ENCODE data around the gene PTPN6.

The PTPN6 gene

GRCh38 chr12:6919588-6919987 lies 31.6 kb upstream of the PTPN6 start:
- H3K9me3 ChIP-seq (replicated peaks in 1 of 11): no peaks in the 10 kb centered on the region
- peaks cover 0 to 16% (median 3%) of the 10 kb centered on the region in 11 experiments; a peak in 8 of 22 replicates for H4K20me1 ChIP-seq
- H3K36me3 ChIP-seq: peaks cover 0 to 32% (median 0%) of the 10 kb centered on the region in 11 experiments; a peak in 4 of 22 replicates
- H3K27me3 ChIP-seq: peaks cover 14 to 37% (median 27%) of the 10 kb centered on the region in 11 experiments
- no peak for TF ChIP-seq Cebpa-rat (IDR thresholded peaks at IDR 0.05)
- peak overlapping the region in 6 of 11 experiments; percentile 17 to 40 (median 23); a peak in 5 of 22 replicates for H3K4me2 ChIP-seq
- no peak overlapping the region; a peak in 1 of 22 replicates for H3K9ac ChIP-seq
- H3K27ac ChIP-seq: no peak overlapping the region
- no peak overlapping the region for H3K4me3 ChIP-seq
- H3K4me1 ChIP-seq: peaks cover 42 to 69% (median 53%) of the 10 kb centered on the region in 10 experiments

- 0 out of 22 replicates have a peak overlapping the region, but pooled peaks of 1 of the 11 experiments have one; percentile 39 for H3K9ac ChIP-seq
- TF ChIP-seq Cebpa-rat (IDR thresholded peaks at IDR 0.05): no peak
- H3K27me3 ChIP-seq: peaks cover 0 to 17% (median 8%) of the 10 kb centered on the region in 11 experiments; a peak in 14 of 22 replicates
- H3K4me1 ChIP-seq: peaks cover 53 to 73% (median 63%) of the 10 kb centered on the region in 10 experiments
- peak overlapping the region; percentile 88 to 97 (median 93) for H3K4me2 ChIP-seq
- H3K9me3 ChIP-seq (replicated peaks in 1 of 11): no peaks in the 10 kb centered on the region
- H4K20me1 ChIP-seq: peaks cover 0 to 7% (median 0%) of the 10 kb centered on the region in 11 experiments; a peak in 3 of 22 replicates
- no peak overlapping the region for H3K4me3 ChIP-seq
- peak overlapping the region in 3 of 11 experiments; percentile 52 to 61 (median 57); a peak in 4 of 22 replicates for H3K27ac ChIP-seq
- H3K36me3 ChIP-seq: peaks cover 0 to 28% (median 0%) of the 10 kb centered on the region in 11 experiments; a peak in 4 of 22 replicates
Observed at GRCh38 chr12:6921539-6921938, 29.6 kb upstream of the PTPN6 start.

- Histone ChIP-seq H3K4me3 (peak overlapping the region in 6 of 10 experiments; percentile 6 to 50 (median 11); a peak in 7 of 20 replicates), H3K4me1 (peaks cover 60 to 77% (median 71%) of the 10 kb centered on the region in 10 experiments), H3K4me2 (peak overlapping the region; percentile 88 to 97 (median 93)), H4K20me1 (no peaks in the 10 kb centered on the region), H3K27me3 (peaks cover 0 to 10% (median under 1%) of the 10 kb centered on the region in 11 experiments; a peak in 6 of 22 replicates), H3K36me3 (peaks cover 0 to 22% (median 0%) of the 10 kb centered on the region in 11 experiments; a peak in 3 of 22 replicates), H3K27ac (peak overlapping the region in 10 of 11 experiments; percentile 8 to 72 (median 58); a peak in 19 of 22 replicates), H3K9ac (peak overlapping the region; percentile 2 to 61 (median 45); a peak in 18 of 22 replicates), H3K9me3 (replicated peaks in 1 of 11) (no peaks in the 10 kb centered on the region)
- no peak for TF ChIP-seq Cebpa-rat (IDR thresholded peaks at IDR 0.05)
Observed at GRCh38 chr12:6921996-6922946, 28.9 kb upstream of the PTPN6 start.

- Histone ChIP-seq H3K27me3 (peaks cover 0 to 4% (median 0%) of the 10 kb centered on the region in 11 experiments; a peak in 1 of 22 replicates), H3K27ac (peak overlapping the region in 9 of 11 experiments; percentile 16 to 72 (median 59); a peak in 18 of 22 replicates), H3K4me2 (peak overlapping the region; percentile 88 to 97 (median 93)), H3K4me3 (peak overlapping the region in 6 of 10 experiments; percentile 6 to 50 (median 11); a peak in 5 of 20 replicates), H3K36me3 (peaks cover 0 to 17% (median 0%) of the 10 kb centered on the region in 11 experiments; a peak in 2 of 22 replicates), H3K9ac (peak overlapping the region; percentile 2 to 61 (median 45); a peak in 16 of 22 replicates), H3K9me3 (replicated peaks in 1 of 11) (no peaks in the 10 kb centered on the region), H3K4me1 (peaks cover 61 to 77% (median 71%) of the 10 kb centered on the region in 10 experiments), H4K20me1 (no peaks in the 10 kb centered on the region)
- no peak for TF ChIP-seq Cebpa-rat (IDR thresholded peaks at IDR 0.05)
Observed at GRCh38 chr12:6923003-6923732, 28.0 kb upstream of the PTPN6 start.

- Histone ChIP-seq H3K27ac (peak overlapping the region in 1 of 11 experiments; percentile 57; a peak in 1 of 22 replicates), H3K27me3 (peaks cover 0 to 4% (median 0%) of the 10 kb centered on the region in 11 experiments; a peak in 1 of 22 replicates), H3K9ac (peak overlapping the region in 2 of 11 experiments; percentile 29 to 36; a peak in 2 of 22 replicates), H3K4me2 (peak overlapping the region; percentile 88 to 97 (median 93)), H4K20me1 (peaks cover 0 to 4% (median 1%) of the 10 kb centered on the region in 11 experiments; a peak in 4 of 22 replicates), H3K9me3 (replicated peaks in 1 of 11) (no peaks in the 10 kb centered on the region), H3K4me3 (no peak overlapping the region), H3K4me1 (peaks cover 64 to 78% (median 74%) of the 10 kb centered on the region in 10 experiments), H3K36me3 (peaks cover 0 to 14% (median 0%) of the 10 kb centered on the region in 11 experiments; a peak in 2 of 22 replicates)
- TF ChIP-seq Cebpa-rat (IDR thresholded peaks at IDR 0.05): no peak
Observed at GRCh38 chr12:6923851-6924250, 27.3 kb upstream of the PTPN6 start.

GRCh38 chr12:6925239-6925539 lies 26.0 kb upstream of the PTPN6 start:
- peaks cover 5 to 17% (median 13%) of the 10 kb centered on the region in 11 experiments; a peak in 15 of 22 replicates for H4K20me1 ChIP-seq
- peak overlapping the region in 10 of 11 experiments; percentile 5 to 93 (median 64); a peak in 16 of 22 replicates for H3K9ac ChIP-seq
- no peaks in the 10 kb centered on the region for H3K9me3 ChIP-seq (replicated peaks in 1 of 11)
- no peak for TF ChIP-seq Cebpa-rat (IDR thresholded peaks at IDR 0.05)
- H3K27ac ChIP-seq: peak overlapping the region in 8 of 11 experiments; percentile 18 to 95 (median 58); a peak in 11 of 22 replicates
- H3K27me3 ChIP-seq: no peaks in the 10 kb centered on the region
- H3K4me2 ChIP-seq: peak overlapping the region; percentile 88 to 97 (median 93)
- peaks cover 76 to 82% (median 79%) of the 10 kb centered on the region in 10 experiments for H3K4me1 ChIP-seq
- no peak overlapping the region for H3K4me3 ChIP-seq
- peaks cover 0 to 14% (median 0%) of the 10 kb centered on the region in 11 experiments; a peak in 3 of 22 replicates for H3K36me3 ChIP-seq

- no peak for TF ChIP-seq Cebpa-rat (IDR thresholded peaks at IDR 0.05)
- H3K4me2 ChIP-seq: peak overlapping the region; percentile 88 to 97 (median 93)
- H3K27me3 ChIP-seq: no peaks in the 10 kb centered on the region
- H3K4me1 ChIP-seq: peaks cover 78 to 85% (median 83%) of the 10 kb centered on the region in 10 experiments
- H3K4me3 ChIP-seq: no peak overlapping the region; a peak in 2 of 20 replicates
- no peaks in the 10 kb centered on the region for H3K9me3 ChIP-seq (replicated peaks in 1 of 11)
- H3K36me3 ChIP-seq: peaks cover 0 to 12% (median 0%) of the 10 kb centered on the region in 11 experiments; a peak in 3 of 22 replicates
- peaks cover 5 to 21% (median 15%) of the 10 kb centered on the region in 11 experiments; a peak in 15 of 22 replicates for H4K20me1 ChIP-seq
- peak overlapping the region in 10 of 11 experiments; percentile 29 to 93 (median 90); a peak in 18 of 22 replicates for H3K9ac ChIP-seq
- H3K27ac ChIP-seq: peak overlapping the region in 8 of 11 experiments; percentile 18 to 95 (median 72); a peak in 12 of 22 replicates
Observed at GRCh38 chr12:6925540-6926279, 25.4 kb upstream of the PTPN6 start.
